NB4 (cell line): ENCODE measurements around the gene FAM186B.

Experiments
- DNase-seq: peaks from one replicate; pipeline ENCODE4 v3.0.0; 2010; ENCODE audit warnings: low read depth
- H3K4me3 ChIP-seq: one replicate; pipeline ENCODE4 v1.5.1; 2011; ENCODE audit warnings: mild to moderate bottlenecking, low read depth, low read length, moderate library complexity
- MYC ChIP-seq: IDR thresholded peaks from 2 replicates; pipeline ENCODE4 v1.6.1; 2011; ENCODE audit warnings: low read depth, low read length
- POLR2A ChIP-seq: IDR thresholded peaks from 2 replicates; pipeline ENCODE4 v1.6.1; 2011; ENCODE audit warnings: mild to moderate bottlenecking; ENCODE audit not compliant: insufficient read length; ENCODE audit errors: extremely low read depth
- TF ChIP-seq, protein P1 (sequence below): IDR thresholded peaks from 2 replicates; pipeline ENCODE4 v1.6.1; 2011; ENCODE audit warnings: low read depth, low read length
- TF ChIP-seq, protein P2 (sequence below): IDR thresholded peaks from one replicate; pipeline ENCODE4 v1.5.1; 2012; ENCODE audit warnings: low read depth, low read length

Gene FAM186B

DNA sequence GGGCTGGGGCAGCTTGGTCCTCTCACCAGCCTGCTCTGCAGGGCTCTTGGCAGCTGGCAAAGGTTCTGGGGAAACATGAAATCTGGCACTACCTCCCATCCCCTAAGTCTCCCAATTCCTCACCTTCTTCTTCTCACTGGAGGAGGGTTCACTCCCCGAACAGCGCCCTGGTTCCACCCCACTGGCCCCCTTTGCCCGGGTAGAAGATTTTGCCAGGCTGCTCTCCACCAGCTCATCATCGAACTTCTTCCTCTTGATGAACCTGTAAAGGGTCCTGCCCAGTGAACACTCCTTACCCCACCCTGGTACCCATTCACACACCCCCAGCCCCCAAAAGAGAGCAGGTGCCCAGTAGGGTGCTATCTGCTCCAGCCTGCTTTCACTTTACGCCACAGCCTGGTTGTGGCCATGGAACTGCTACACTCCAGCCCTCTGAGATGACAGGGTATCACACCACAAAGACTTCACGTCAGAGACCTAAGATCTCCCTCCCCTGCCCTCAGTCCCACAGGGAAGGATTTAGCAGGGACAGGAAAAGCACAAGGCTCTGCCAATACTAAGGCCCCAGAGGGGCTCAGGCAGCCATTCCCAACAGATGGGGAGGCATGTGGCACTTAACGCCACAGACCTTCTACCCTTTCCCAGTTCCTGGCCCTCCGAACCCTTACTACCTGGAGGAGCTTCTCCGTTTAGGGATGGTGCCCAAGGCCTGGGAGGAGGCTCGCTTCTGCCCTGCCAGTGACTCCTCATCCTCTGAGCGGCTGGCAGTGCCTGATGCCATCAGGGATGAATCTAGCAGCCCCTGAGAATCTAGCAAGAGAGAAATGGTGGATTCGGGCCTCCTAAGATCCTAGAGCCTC, 39.8 kb downstream of the FAM186B start:
- no peak for DNase-seq
- no peak overlapping the region for H3K4me3 ChIP-seq
- no peak for TF ChIP-seq MYC
- TF ChIP-seq, protein P1, sequence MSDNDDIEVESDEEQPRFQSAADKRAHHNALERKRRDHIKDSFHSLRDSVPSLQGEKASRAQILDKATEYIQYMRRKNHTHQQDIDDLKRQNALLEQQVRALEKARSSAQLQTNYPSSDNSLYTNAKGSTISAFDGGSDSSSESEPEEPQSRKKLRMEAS = no peak
- TF ChIP-seq POLR2A = no peak
- TF ChIP-seq, protein P2, sequence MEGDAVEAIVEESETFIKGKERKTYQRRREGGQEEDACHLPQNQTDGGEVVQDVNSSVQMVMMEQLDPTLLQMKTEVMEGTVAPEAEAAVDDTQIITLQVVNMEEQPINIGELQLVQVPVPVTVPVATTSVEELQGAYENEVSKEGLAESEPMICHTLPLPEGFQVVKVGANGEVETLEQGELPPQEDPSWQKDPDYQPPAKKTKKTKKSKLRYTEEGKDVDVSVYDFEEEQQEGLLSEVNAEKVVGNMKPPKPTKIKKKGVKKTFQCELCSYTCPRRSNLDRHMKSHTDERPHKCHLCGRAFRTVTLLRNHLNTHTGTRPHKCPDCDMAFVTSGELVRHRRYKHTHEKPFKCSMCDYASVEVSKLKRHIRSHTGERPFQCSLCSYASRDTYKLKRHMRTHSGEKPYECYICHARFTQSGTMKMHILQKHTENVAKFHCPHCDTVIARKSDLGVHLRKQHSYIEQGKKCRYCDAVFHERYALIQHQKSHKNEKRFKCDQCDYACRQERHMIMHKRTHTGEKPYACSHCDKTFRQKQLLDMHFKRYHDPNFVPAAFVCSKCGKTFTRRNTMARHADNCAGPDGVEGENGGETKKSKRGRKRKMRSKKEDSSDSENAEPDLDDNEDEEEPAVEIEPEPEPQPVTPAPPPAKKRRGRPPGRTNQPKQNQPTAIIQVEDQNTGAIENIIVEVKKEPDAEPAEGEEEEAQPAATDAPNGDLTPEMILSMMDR = no peak

GRCh38 chr12:49564686-49565405, 40.6 kb downstream of the FAM186B start:
- TF ChIP-seq MYC = no peak
- TF ChIP-seq, protein P1 = no peak
- TF ChIP-seq POLR2A = no peak
- TF ChIP-seq, protein P2 = no peak
- H3K4me3 ChIP-seq = no peak overlapping the region
- no peak for DNase-seq

- peak; percentile 35 for DNase-seq
- TF ChIP-seq, protein P1 = no peak
- no peak for TF ChIP-seq POLR2A
- no peak for TF ChIP-seq MYC
- TF ChIP-seq, protein P2 = no peak
- no peak overlapping the region for H3K4me3 ChIP-seq
These were observed 41.3 kb downstream of the FAM186B start for GRCh38 chr12:49563951-49564685.

GRCh38 chr12:49562831-49563230, 42.6 kb downstream of the FAM186B start:
- TF ChIP-seq, protein P2 = no peak
- TF ChIP-seq, protein P1 = no peak
- no peak for TF ChIP-seq MYC
- no peak for TF ChIP-seq POLR2A
- no peak for DNase-seq
- no peak overlapping the region for H3K4me3 ChIP-seq

DNA sequence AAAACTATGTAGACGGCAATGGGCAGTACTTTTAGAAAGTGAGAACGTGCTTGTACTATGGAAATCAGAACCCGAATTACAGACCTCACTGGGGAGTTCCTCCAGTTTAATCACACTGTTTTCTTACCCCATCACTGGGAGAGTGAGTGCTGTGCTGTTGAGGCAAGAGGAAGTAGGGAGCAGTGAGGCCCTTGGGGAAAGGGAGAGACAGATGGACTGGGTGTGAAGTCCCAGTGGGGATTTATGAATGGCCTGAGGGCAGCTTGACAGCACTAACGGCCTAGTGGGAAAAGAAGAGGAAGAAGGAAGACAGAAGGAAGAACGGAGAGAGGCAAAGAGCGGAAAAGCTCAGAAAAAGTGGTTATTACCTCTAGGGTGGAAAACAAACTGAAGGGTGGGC, 43.2 kb downstream of the FAM186B start:
- TF ChIP-seq MYC (no peak), POLR2A (no peak)
- TF ChIP-seq, protein P2 = no peak
- H3K4me3 ChIP-seq = no peak overlapping the region
- DNase-seq = peak; percentile 74
